GM18907 (cell line): ENCODE data around the gene TMEM50A.
"Not testable (repeated sequence)": the region's sequence is repeated elsewhere in the genome, so short reads cannot be mapped to it uniquely, and the experiment has no call there.

Experiments
- ATAC-seq: cut with Tn5 transposase; IDR thresholded peaks from one replicate; pipeline ENCODE4 v1.9.1; 2021; ENCODE audit warnings: mild to moderate bottlenecking, moderate library complexity; ENCODE audit not compliant: unreplicated experiment

TMEM50A gene

GRCh38 chr1:25338188-25338981 is at the start of gene TMEM50A:
Gene TMEM50A, plus strand, starts transcription at chr1:25338334. Its CDS starts 2,153 bp downstream, at chr1:25340487.
- peak; percentile 70 for ATAC-seq

- ATAC-seq = not testable (repeated sequence)
Measured at GRCh38 chr1:25288573-25289101, 49.5 kb upstream of the TMEM50A start.

- not testable (repeated sequence) for ATAC-seq
Measured at GRCh38 chr1:25290043-25290442, 48.1 kb upstream of the TMEM50A start.

GRCh38 chr1:25293426-25293825 is 44.7 kb upstream of the TMEM50A start:
- not testable (repeated sequence) for ATAC-seq

GRCh38 chr1:25294889-25295826 is 43.0 kb upstream of the TMEM50A start:
- ATAC-seq = not testable (repeated sequence)

GRCh38 chr1:25296501-25296900 is 41.6 kb upstream of the TMEM50A start:
- ATAC-seq = not testable (repeated sequence)

- ATAC-seq = not testable (repeated sequence)
Measured at GRCh38 chr1:25300729-25301128, 37.4 kb upstream of the TMEM50A start.

GRCh38 chr1:25302330-25302729 is 35.8 kb upstream of the TMEM50A start:
- ATAC-seq = not testable (repeated sequence)

GRCh38 chr1:25304936-25305335 is 33.2 kb upstream of the TMEM50A start:
- ATAC-seq = not testable (repeated sequence)

- not testable (repeated sequence) for ATAC-seq
Measured at GRCh38 chr1:25308168-25308567, 30.0 kb upstream of the TMEM50A start.

- ATAC-seq = not testable (repeated sequence)
Measured at GRCh38 chr1:25309085-25309484, 29.0 kb upstream of the TMEM50A start.

- ATAC-seq = not testable (repeated sequence)
Measured at GRCh38 chr1:25309486-25309885, 28.6 kb upstream of the TMEM50A start.

GRCh38 chr1:25312806-25313470 is 25.2 kb upstream of the TMEM50A start:
- not testable (repeated sequence) for ATAC-seq

- ATAC-seq = not testable (repeated sequence)
Measured at GRCh38 chr1:25320314-25320938, 17.7 kb upstream of the TMEM50A start.

- ATAC-seq = not testable (repeated sequence)
Measured at GRCh38 chr1:25322127-25322526, 16.0 kb upstream of the TMEM50A start.

- not testable (repeated sequence) for ATAC-seq
Measured at GRCh38 chr1:25324407-25324806, 13.7 kb upstream of the TMEM50A start.

- not testable (repeated sequence) for ATAC-seq
Measured at GRCh38 chr1:25327864-25328790, 10.0 kb upstream of the TMEM50A start.

GRCh38 chr1:25328791-25329185 is 9.3 kb upstream of the TMEM50A start:
- not testable (repeated sequence) for ATAC-seq

- ATAC-seq = not testable (repeated sequence)
Measured at GRCh38 chr1:25329336-25329735, 8.8 kb upstream of the TMEM50A start.
